ENCODE data around the gene DIO1.

DIO1 gene

GRCh38 chr1:53942127-53942957 lies 48.4 kb downstream of the DIO1 start:
- DNase-seq (ENCODE audit: low spot score): no peak

DNA sequence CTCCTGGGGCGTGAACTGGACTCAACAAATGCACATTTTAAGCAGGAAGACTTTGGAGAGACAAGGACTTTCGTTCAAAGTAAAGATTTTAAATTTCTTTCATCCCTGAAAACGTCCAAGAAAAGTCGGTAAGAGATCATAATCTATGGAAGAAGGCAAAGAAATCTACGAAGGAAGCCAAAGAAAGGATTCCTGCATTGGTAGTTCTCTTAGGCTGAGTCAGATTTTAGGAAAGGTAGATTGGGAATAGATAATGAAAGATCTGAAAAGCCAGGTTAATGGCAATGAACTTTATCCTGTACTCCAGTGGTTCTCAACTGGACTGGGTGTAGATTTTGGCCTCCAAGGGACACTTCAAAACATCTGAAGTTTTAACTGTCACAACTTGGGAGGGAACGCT lies 49.1 kb downstream of the DIO1 start:
- no peak for DNase-seq (ENCODE audit: low spot score)

GRCh38 chr1:53943490-53944043 lies 49.6 kb downstream of the DIO1 start:
- no peak for DNase-seq (ENCODE audit: low spot score)

GRCh38 chr1:53944469-53945182 lies 50.6 kb downstream of the DIO1 start:
- peak; percentile 24 for DNase-seq (ENCODE audit: low spot score)

DNA sequence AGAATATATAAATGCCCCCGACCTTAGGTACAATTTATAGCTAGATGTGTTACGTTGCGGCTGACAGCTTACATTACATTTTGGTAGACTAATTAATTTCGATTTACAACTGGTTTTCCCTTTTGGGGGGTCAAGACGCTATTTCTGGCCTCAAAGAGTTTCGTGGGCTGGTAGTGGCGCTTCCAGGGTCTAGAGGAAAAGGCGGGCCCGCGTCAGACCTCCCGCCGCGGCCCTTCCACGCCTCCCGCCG lies 51.1 kb downstream of the DIO1 start:
- DNase-seq (ENCODE audit: low spot score): no peak

GRCh38 chr1:53945433-53946251 lies 51.7 kb downstream of the DIO1 start, which contains the start of gene IFT25:
Gene IFT25 (minus strand): TSS chr1:53945699. CDS start chr1:53940082, 5,617 bp downstream.
- DNase-seq (ENCODE audit: low spot score): peak; percentile 98

DNA sequence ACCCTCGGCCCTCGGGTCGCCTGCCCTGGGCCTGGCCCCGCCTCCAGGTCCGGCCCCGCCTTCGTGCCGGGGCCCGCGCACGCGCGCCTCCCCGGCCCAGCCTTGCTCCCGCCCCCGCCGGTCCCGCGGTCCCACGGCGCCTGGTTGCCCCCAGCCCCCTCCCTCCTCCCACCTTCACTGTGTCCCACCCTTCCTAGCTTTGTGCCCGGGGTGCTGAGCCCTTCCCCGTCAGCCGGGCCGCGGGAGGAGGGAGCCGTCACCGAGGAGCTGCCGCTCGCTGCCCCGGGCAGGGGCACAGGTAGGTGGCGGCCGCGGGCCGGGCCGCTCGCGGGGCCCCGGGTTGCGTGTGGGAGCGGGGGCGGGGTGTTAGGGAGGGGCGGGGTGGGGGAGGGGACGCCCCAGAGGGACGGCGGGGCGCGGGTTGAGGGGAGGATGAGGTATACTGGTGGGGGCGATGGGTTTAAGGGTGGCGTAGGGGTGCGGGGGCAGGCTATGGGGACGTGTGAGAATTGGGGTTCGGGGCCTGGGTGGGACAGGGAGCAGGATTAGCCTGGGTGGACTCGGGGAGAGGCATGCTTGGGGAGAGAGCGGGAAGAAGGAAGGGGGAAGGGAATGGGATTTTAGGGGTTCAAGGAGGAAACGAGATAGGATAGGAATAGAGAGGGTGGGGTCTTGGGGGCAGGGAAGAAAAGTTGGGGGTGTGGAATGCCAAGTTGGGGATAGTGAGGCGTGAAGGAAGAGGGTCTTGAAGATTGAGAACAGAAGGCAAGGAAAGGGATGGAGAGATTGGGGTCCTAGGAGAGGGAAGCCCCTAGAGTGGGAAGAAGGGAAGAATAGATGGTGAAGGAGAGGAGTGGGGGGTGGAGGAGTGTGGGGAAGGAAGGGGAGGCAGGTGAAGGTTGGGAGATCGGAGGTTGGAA lies 52.5 kb downstream of the DIO1 start, which contains the start of gene LRRC42:
LRRC42 (plus strand) TSS at position 99 of the 920 bp plus-strand sequence. CDS start 5,650 bp downstream, outside the sequence.
- DNase-seq (ENCODE audit: low spot score): peak; percentile 98

- no peak for DNase-seq (ENCODE audit: low spot score)
These were observed 53.4 kb downstream of the DIO1 start for GRCh38 chr1:53947172-53947907.

GRCh38 chr1:53948291-53948690 lies 54.3 kb downstream of the DIO1 start:
- no peak for DNase-seq (ENCODE audit: low spot score)

GRCh38 chr1:53949023-53949990 lies 55.3 kb downstream of the DIO1 start:
- no peak for DNase-seq (ENCODE audit: low spot score)

DNA sequence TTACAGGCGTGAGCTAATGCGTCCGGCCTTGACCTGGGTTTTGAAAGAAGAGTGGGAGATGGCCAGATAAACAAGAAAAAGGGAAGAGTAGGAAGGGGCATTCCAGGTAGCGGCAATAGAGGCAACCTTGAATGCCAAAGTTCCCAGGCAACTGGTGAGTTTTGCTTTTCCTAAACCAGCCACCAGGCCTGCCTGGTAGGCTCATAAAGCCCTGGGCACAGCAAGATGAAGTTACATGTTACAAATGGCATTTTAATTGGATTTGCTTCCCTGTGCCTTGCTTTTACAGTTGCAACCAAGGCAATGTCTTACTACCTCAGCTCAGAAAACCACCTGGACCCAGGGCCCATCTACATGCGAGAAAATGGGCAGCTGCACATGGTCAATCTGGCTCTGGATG lies 57.7 kb downstream of the DIO1 start:
- no peak for DNase-seq (ENCODE audit: low spot score)

GRCh38 chr1:53954128-53954527 lies 60.1 kb downstream of the DIO1 start:
- DNase-seq (ENCODE audit: low spot score): no peak

DNA sequence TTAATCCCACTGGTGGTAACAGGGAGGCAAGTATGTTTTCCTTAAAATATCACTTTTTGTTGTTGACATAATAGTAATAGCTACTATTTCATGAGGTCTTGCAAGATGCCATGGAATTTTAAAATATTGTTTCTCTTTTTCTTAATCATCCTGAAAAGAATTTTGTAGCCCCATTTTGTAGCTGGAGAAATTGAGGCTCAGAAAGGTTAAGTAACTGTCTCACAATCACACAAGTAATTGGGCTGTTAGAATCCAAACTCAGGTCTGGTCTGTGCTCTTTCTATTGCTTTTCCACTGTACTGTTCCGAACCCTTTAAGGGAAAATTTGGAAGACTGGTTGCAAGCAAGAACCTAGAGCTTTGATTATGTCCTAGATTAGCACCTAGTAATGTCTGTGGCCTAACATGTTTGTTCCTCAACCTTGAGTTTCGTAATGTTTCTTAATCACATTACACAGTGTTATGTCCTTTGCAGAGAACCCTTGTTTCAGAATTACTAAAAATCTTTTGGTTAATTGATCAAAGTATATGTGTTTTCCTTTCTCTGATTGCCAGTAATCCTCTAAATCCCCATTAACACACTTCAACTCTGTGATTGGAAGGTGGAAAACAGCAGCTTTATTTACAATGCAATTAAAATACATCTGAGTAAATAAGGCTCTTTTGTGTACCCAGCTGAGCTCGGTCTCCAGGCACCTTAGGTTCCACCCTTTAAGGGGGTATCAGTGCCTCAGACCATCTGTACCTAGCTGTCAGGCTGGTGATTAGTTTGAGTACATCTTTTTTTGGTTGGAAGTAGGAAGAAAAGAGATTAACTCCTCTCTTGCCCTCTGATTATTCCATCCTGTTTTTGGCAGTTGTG lies 62.6 kb downstream of the DIO1 start:
- DNase-seq (ENCODE audit: low spot score): no peak

DNA sequence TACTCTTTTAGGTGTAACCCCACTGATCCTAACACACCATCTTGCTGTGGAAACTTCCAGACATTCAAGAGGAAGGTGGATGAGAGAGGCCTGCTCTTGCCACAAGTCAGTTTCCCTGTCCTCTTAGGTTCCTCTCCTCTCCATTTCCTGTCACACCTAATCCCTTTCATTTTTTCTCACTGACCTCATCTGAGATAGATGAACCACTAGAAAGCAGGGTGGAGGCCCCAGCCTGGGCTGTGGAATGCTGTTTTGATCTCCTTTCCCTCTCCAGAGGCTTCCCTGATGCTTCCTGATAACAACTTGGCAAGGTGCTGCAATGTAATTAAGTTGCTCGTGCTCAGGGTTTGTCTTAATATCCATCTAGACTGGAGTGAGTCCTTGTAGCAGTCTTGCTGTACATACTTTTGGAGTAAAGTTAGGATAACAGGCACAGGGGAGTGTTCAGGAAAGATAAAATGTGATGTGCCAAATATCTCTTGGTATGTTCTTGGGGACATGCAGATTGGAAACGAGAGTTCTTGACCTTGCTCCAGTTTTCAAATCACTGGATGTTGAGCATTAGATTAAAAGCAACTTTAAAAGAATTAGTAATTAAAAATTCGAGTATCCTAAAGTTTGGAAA lies 63.3 kb downstream of the DIO1 start:
- DNase-seq (ENCODE audit: low spot score): peak; percentile 60

GRCh38 chr1:53959664-53960250 lies 65.8 kb downstream of the DIO1 start:
- DNase-seq (ENCODE audit: low spot score): no peak
